ENCODE data around the gene NFIC. TPM values are rescaled to one million over a fixed set of nuclear protein-coding genes. Genes with fewer than 3 reads are reported as not detected.

The NFIC gene
- total RNA-seq, 1 donor: 79.5 TPM

- TF ChIP-seq CTCF (IDR thresholded peaks at IDR 0.05; ENCODE audit: insufficient read depth, low read length): no peak
Observed at GRCh38 chr19:3322199-3322978, 44.0 kb upstream of the NFIC start.

GRCh38 chr19:3323026-3323425 lies 43.4 kb upstream of the NFIC start:
- TF ChIP-seq CTCF (IDR thresholded peaks at IDR 0.05; ENCODE audit: insufficient read depth, low read length): no peak
- no peak for DNase-seq (ENCODE audit: low read depth)
- H3K4me3 ChIP-seq (ENCODE audit: low read depth, low read length): no peak overlapping the region

More at GRCh38 chr19:3322199-3322978, 44.0 kb upstream of the NFIC start:
- no peak overlapping the region for H3K4me3 ChIP-seq (ENCODE audit: low read depth, low read length)
- DNase-seq (ENCODE audit: low read depth): no peak

- DNase-seq (ENCODE audit: low read depth): no peak
- TF ChIP-seq CTCF (IDR thresholded peaks at IDR 0.05; ENCODE audit: insufficient read depth, low read length): no peak
- no peak overlapping the region for H3K4me3 ChIP-seq (ENCODE audit: low read depth, low read length)
Observed at GRCh38 chr19:3323658-3324057, 42.7 kb upstream of the NFIC start.

- TF ChIP-seq CTCF (IDR thresholded peaks at IDR 0.05; ENCODE audit: insufficient read depth, low read length): peak; percentile 75
- peak; percentile 23 for DNase-seq (ENCODE audit: low read depth)
- H3K4me3 ChIP-seq (ENCODE audit: low read depth, low read length): no peak overlapping the region
Observed at GRCh38 chr19:3324405-3324856, 42.0 kb upstream of the NFIC start.

GRCh38 chr19:3325451-3325850 lies 40.9 kb upstream of the NFIC start:
- TF ChIP-seq CTCF (IDR thresholded peaks at IDR 0.05; ENCODE audit: insufficient read depth, low read length): no peak
- H3K4me3 ChIP-seq (ENCODE audit: low read depth, low read length): no peak overlapping the region
- DNase-seq (ENCODE audit: low read depth): no peak

GRCh38 chr19:3328743-3329142 lies 37.6 kb upstream of the NFIC start:
- H3K4me3 ChIP-seq (ENCODE audit: low read depth, low read length): no peak overlapping the region
- no peak for DNase-seq (ENCODE audit: low read depth)
- TF ChIP-seq CTCF (IDR thresholded peaks at IDR 0.05; ENCODE audit: insufficient read depth, low read length): no peak
